ENCODE results near the gene ASB8.

DNA sequence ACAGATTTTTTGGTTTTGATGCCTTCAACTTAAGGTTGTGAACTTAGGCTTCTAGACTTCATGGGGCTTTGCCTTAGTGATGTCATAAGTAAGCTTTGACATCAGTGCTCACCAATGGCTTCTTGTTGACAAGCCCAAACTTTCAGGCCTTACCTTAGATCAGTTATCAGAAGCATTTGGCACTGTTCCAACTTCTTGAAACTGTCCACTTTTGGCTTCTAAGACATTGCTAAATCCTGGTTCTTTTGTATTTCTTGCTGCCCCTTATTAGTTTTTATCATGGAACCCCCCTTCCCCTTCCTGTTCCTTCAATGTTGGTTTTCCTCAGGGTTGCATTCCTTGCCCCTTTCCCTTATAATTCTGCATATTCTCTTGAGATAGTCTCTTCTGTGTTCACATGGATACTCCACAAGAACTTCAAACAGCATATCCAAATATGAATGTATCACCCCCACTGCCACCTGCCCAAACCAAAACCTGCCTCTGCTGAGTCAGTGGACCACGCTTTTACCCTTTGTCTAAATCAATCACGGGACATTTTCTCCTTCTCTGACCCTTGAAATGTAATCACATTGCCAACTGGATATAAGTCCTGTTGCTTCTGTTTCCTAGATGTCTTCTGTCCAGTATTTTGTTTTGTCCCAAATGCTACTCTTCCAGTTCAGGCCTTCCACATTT lies 30.2 kb downstream of the ASB8 start:
- TF ChIP-seq, protein P1, sequence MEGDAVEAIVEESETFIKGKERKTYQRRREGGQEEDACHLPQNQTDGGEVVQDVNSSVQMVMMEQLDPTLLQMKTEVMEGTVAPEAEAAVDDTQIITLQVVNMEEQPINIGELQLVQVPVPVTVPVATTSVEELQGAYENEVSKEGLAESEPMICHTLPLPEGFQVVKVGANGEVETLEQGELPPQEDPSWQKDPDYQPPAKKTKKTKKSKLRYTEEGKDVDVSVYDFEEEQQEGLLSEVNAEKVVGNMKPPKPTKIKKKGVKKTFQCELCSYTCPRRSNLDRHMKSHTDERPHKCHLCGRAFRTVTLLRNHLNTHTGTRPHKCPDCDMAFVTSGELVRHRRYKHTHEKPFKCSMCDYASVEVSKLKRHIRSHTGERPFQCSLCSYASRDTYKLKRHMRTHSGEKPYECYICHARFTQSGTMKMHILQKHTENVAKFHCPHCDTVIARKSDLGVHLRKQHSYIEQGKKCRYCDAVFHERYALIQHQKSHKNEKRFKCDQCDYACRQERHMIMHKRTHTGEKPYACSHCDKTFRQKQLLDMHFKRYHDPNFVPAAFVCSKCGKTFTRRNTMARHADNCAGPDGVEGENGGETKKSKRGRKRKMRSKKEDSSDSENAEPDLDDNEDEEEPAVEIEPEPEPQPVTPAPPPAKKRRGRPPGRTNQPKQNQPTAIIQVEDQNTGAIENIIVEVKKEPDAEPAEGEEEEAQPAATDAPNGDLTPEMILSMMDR (IDR thresholded peaks at IDR 0.05): no peak
- no peak for TF ChIP-seq POLR2A (IDR thresholded peaks at IDR 0.05)

Measured in heart left ventricle (tissue), 13 donors.